ENCODE measurements around the gene PPT2. TPM values are rescaled to one million over a fixed set of nuclear protein-coding genes. Genes with fewer than 3 reads are reported as not detected.
"Not testable (repeated sequence)": the region's sequence is repeated elsewhere in the genome, so short reads cannot be mapped to it uniquely, and the experiment has no call there.

PPT2 gene
- total RNA-seq, 1 donor from 2014 or later = 15.6 TPM

DNA sequence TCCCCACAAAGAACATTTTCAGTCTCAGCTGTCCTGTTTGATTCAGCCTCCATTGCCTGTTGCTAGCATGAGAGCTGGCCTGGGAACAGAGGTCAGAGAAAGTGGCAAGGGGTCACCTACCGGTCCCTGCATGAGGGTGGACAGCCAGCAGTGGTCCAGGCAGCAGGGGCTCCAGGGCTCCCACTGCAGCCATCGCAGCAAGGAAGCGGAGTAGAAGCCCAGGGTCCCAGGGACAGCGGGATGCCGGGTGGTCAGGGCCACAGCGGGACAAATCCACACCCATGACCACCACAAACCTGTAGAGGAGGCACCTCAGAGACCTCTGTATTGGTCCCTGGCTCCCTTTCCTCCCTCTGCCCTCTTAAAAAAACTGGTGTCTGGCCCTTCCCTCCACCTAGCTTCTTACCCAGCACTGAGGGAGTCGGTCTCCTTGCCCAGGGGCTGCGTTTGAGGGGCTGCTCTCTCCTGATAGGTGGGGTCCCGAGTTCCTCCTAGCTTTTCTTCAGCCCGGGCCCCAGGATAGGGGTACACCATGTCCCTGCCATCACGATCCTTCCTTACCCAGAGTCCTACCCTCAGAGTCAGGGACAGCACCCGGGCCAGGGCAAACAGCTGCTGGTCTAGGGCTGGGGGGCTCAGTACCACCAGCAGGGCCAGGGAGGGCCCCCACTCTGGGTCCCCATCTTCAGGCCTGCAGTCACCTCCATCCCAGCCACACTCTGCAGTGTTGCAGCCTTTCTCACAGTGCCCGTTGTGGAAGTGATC lies 47.0 kb downstream of the PPT2 start:
- ATAC-seq = no peak
- DNase-seq (ENCODE audit: low spot score) = no peak

- DNase-seq (ENCODE audit: low spot score) (no peak), ATAC-seq (no peak)
These were observed 48.2 kb downstream of the PPT2 start for GRCh38 chr6:32202186-32202585.

DNA sequence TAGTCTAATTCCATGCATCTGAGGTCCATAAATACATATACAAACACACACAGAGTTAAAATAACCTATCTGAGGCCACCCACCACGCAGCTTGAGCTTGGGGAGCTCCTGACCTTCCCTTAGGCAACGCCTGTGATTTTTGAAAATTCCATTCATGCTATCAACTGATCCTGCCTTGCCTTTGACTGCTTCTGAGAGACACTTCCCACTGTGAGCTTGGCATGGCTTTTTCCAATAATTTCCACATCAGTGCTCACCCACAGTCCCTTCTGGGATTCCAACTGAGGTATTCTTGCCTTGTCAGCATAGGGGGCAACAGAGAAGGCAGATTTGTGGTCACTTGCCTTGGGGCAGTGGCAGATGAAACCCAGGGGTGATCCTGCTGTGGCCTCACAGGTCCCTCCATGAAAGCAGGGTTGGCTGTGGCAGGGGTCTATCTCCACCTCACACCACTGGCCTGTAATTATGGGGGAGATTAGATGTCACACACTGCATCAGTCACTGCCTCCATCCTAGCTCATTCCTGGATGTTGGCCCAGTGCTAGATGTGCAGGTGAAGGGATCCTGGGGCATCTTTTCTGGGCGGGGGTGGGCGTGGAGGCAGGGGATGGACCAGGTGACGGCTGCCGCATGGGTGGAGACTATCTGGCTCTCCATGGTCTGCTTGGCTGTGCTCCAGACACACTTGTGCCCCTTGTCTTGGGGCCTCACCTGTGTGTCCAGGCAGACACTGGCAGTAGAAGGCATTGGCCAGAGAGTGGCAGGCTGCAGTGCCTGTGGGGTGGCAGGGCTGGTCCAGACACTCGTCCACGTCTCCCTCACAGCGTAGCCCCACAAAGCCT lies 49.7 kb downstream of the PPT2 start:
- no peak for ATAC-seq

DNA sequence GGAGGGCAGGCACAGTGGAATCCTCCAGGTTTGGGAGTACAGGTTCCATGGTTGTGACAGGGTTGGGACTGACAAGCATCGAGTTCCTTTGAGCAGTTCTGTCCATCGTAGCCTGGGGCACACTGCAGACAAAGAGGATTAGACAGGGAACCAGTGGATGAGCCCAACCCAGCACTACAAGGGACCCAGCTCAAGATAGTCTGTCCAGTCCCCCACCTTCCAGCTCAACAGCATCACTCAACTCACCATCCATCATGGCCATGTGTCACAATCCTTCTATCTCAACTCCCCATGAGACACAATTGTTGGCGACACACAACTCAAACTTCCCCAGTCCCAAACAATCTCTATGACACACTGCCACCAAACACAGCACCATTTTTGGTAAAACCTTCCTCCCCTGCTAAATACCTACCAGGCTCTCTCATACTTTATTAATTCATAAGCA lies 50.4 kb downstream of the PPT2 start:
- ATAC-seq = no peak

More for the DNA sequence above, 49.7 kb downstream of the PPT2 start:
- no peak for DNase-seq (ENCODE audit: low spot score)

GRCh38 chr6:32208996-32209395 lies 55.1 kb downstream of the PPT2 start:
- ATAC-seq (no peak), DNase-seq (ENCODE audit: low spot score) (no peak)

More for the DNA sequence above, 50.4 kb downstream of the PPT2 start:
- DNase-seq (ENCODE audit: low spot score) = no peak

DNA sequence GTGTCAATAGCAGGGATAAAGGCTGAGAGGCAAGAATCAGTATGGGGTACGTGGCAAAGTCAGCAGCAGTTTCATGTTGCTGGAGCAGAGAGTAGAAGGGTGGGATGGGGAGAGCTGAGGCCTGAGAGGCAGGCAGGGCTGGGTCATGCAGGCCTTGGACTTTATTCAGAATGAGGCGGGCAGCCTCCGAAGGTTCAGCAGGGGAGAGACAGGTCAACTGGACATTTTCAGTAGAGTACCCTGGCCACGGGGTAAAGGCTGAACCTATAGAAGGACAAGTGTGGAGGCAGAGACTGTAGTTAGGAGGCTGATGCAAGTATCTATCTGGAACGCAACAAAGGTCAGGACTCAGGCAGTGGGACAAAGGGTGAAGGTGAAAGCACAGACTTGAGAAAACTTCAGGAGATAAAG lies 56.3 kb downstream of the PPT2 start:
- ATAC-seq = no peak
- DNase-seq (ENCODE audit: low spot score) = no peak

- ATAC-seq; DNase-seq (ENCODE audit: low spot score): not testable (repeated sequence)
These were observed 57.5 kb downstream of the PPT2 start for GRCh38 chr6:32211432-32211831.

GRCh38 chr6:32212076-32212760 lies 58.3 kb downstream of the PPT2 start:
- DNase-seq (ENCODE audit: low spot score) (no peak), ATAC-seq (no peak)

Other genes with a start within 250 kb of the PPT2 start
- gene C2, start 226.4 kb upstream of the PPT2 start, total RNA-seq = 451 TPM
- 1,916 TPM for gene CFB, start 208.0 kb upstream of the PPT2 start, total RNA-seq
- gene NELFE, start 195.2 kb upstream of the PPT2 start, total RNA-seq = 15.3 TPM
- 50.2 TPM for gene SKIC2, start 195.0 kb upstream of the PPT2 start, total RNA-seq
- 15.5 TPM for gene DXO, start 182.0 kb upstream of the PPT2 start, total RNA-seq
- gene C4A, start 172.1 kb upstream of the PPT2 start, total RNA-seq = 2,044 TPM
- gene C4B, start 139.3 kb upstream of the PPT2 start, total RNA-seq = 2,468 TPM
- gene CYP21A2, start 115.7 kb upstream of the PPT2 start, total RNA-seq = 9.0 TPM
- gene TNXB, start 44.8 kb upstream of the PPT2 start, total RNA-seq = 13.7 TPM
- gene ATF6B, start 25.9 kb upstream of the PPT2 start, total RNA-seq = 31.7 TPM
- 2.2 TPM for gene FKBPL, start 23.9 kb upstream of the PPT2 start, total RNA-seq
- gene PRRT1, start 2.2 kb upstream of the PPT2 start, total RNA-seq = 0.38 TPM
- 6.3 TPM for gene EGFL8, start 10.5 kb downstream of the PPT2 start, total RNA-seq
- gene AGPAT1, start 21.9 kb downstream of the PPT2 start, total RNA-seq = 32.4 TPM
- gene RNF5, start 24.3 kb downstream of the PPT2 start, total RNA-seq = 57.3 TPM
- 6.0 TPM for gene AGER, start 30.1 kb downstream of the PPT2 start, total RNA-seq
- gene PBX2, start 36.1 kb downstream of the PPT2 start, total RNA-seq = 26.7 TPM
- gene GPSM3, start 38.5 kb downstream of the PPT2 start, total RNA-seq = 5.1 TPM
- gene NOTCH4, start 69.9 kb downstream of the PPT2 start, total RNA-seq = 9.6 TPM
- not detected for gene TSBP1, start 217.8 kb downstream of the PPT2 start, total RNA-seq

Data from left lobe of liver (tissue), 2 donors.